ENCODE data around the gene FES. TPM values are rescaled to one million over a fixed set of nuclear protein-coding genes. Genes with fewer than 3 reads are reported as not detected.

FES gene
- polyA plus RNA-seq, 1 of the 3 experiments (the other 2 are of a cell fraction): 0.03 TPM

DNA sequence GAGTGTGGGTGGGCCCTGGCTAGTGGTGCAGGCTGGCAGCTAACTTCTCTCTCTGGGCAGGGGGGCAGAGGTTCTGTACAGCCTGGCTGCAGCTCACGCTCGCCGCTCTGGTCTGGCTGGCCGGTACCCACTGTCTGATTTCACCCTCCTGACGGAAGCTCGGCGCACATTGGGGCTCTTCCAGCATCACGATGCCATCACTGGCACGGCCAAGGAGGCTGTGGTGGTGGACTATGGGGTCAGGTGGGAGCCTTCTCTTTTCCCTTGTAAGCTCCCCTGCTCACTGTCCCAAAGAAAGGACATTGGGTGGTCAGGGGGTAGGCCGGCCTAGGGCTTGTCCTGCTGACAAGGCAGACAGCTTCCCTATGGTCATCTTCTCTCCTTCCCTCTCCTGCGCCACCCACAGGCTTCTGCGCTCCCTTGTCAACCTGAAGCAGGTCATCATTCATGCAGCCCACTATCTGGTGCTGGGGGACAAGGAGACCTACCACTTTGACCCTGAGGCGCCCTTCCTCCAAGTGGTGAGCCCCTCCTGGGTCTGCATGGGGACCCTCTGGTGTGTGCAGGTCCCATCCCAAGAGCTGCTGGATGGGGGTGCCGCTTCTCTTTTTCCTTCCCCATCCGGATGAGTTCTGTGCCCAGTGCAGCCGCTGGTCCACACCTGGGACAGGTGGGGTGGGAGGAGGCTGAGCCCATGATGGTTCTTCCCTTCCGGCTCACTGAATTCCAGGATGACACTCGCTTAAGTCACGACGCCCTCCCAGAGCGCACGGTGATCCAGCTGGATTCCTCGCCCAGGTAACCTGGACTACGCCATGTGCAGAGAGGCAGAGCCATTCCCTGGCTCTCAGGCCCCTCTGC lies 26.4 kb downstream of the FES start:
- H3K36me3 ChIP-seq (replicated peaks in 1 of 2; ENCODE audit: control insufficient read depth in 1 of 2, insufficient read depth in 2 of 2, low read length in 1 of 2): peaks cover 0 to 69% of the 10 kb centered on the region in 2 experiments

DNA sequence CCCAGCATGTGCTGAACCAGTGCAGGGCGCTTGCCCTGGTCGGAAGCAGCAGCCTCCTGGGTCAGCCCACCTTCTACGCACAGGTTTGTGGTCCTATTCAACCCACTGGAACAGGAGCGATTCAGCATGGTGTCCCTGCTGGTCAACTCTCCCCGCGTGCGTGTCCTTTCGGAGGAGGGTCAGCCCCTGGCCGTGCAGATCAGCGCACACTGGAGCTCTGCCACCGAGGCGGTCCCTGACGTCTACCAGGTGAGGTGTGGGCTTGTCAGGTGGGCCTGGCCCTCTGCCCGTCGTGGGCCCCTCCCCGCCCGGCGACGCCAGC lies 27.0 kb downstream of the FES start:
- Histone ChIP-seq H3K27ac (ENCODE audit: low read depth in 2 of 2, low read length in 1 of 2) (no peak overlapping the region), H3K9me2 (no peaks in the 10 kb centered on the region), H3K4me3 (ENCODE audit: low read depth in 2 of 2, low read length in 1 of 2) (no peak overlapping the region), H3F3A (replicated peaks; ENCODE audit: insufficient read depth) (no peaks in the 10 kb centered on the region), H3K27me3 (ENCODE audit: insufficient read depth) (no peaks in the 10 kb centered on the region), H3K9me3 (no peaks in the 10 kb centered on the region), H3K36me3 (replicated peaks in 1 of 2; ENCODE audit: control insufficient read depth in 1 of 2, insufficient read depth in 2 of 2, low read length in 1 of 2) (peaks cover 0 to 68% of the 10 kb centered on the region in 2 experiments), H2AFZ (ENCODE audit: low read depth) (no peak overlapping the region), H3K79me2 (ENCODE audit: insufficient read depth) (no peaks in the 10 kb centered on the region), H3K4me1 (ENCODE audit: control insufficient read depth in 1 of 2, insufficient read depth in 2 of 2, low read depth in 1 of 2, low read length in 1 of 2) (no peaks in the 10 kb centered on the region), H4K20me1 (ENCODE audit: insufficient read depth) (no peaks in the 10 kb centered on the region), H3K4me2 (no peak overlapping the region), H3K9ac (no peak overlapping the region)
- WGBS (ENCODE audit: low lambda C conversion rate): 94% methylated on average over 11 of the region's 19 CpGs
- no peak for DNase-seq
- ChIA-PET POLR2A (interaction anchor here (0.7 kb wide), 1 partner anchor 9 kb away, joined by 3 read pairs; no protein-coding TSS in a partner anchor), CTCF (interaction anchor here (0.8 to 1.0 kb wide), 2 partner anchors 24 to 243 kb away, joined by 3 to 4 read pairs; partner anchors contain the start of gene UNC45A)
- no peak for TF ChIP-seq FOXM1 (IDR thresholded peaks at IDR 0.05; ENCODE audit: low read depth)
- TF ChIP-seq, protein P1, sequence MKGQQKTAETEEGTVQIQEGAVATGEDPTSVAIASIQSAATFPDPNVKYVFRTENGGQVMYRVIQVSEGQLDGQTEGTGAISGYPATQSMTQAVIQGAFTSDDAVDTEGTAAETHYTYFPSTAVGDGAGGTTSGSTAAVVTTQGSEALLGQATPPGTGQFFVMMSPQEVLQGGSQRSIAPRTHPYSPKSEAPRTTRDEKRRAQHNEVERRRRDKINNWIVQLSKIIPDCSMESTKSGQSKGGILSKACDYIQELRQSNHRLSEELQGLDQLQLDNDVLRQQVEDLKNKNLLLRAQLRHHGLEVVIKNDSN (IDR thresholded peaks at IDR 0.05; ENCODE audit: borderline replicate concordance, low read depth): no peak
- no peak for TF ChIP-seq JUND (IDR thresholded peaks at IDR 0.05)
- no peak for TF ChIP-seq RXRA (IDR thresholded peaks at IDR 0.05; ENCODE audit: borderline replicate concordance, low read depth)
- no peak for TF ChIP-seq NRF1 (IDR thresholded peaks at IDR 0.05; ENCODE audit: low read depth, low read length)
- TF ChIP-seq, protein P2, sequence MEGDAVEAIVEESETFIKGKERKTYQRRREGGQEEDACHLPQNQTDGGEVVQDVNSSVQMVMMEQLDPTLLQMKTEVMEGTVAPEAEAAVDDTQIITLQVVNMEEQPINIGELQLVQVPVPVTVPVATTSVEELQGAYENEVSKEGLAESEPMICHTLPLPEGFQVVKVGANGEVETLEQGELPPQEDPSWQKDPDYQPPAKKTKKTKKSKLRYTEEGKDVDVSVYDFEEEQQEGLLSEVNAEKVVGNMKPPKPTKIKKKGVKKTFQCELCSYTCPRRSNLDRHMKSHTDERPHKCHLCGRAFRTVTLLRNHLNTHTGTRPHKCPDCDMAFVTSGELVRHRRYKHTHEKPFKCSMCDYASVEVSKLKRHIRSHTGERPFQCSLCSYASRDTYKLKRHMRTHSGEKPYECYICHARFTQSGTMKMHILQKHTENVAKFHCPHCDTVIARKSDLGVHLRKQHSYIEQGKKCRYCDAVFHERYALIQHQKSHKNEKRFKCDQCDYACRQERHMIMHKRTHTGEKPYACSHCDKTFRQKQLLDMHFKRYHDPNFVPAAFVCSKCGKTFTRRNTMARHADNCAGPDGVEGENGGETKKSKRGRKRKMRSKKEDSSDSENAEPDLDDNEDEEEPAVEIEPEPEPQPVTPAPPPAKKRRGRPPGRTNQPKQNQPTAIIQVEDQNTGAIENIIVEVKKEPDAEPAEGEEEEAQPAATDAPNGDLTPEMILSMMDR (IDR thresholded peaks at IDR 0.05): no peak
- no peak for TF ChIP-seq GABPA (IDR thresholded peaks at IDR 0.05; ENCODE audit: low read depth)
- TF ChIP-seq TEAD4 (IDR thresholded peaks at IDR 0.05; ENCODE audit: borderline replicate concordance, insufficient read depth): no peak
- no peak for TF ChIP-seq EP300 (IDR thresholded peaks at IDR 0.05; ENCODE audit: borderline replicate concordance in 1 of 2, low read depth in 1 of 2, low read length in 1 of 2)
- TF ChIP-seq RFX5 (IDR thresholded peaks at IDR 0.05; ENCODE audit: low read length): no peak
- TF ChIP-seq, protein P3, sequence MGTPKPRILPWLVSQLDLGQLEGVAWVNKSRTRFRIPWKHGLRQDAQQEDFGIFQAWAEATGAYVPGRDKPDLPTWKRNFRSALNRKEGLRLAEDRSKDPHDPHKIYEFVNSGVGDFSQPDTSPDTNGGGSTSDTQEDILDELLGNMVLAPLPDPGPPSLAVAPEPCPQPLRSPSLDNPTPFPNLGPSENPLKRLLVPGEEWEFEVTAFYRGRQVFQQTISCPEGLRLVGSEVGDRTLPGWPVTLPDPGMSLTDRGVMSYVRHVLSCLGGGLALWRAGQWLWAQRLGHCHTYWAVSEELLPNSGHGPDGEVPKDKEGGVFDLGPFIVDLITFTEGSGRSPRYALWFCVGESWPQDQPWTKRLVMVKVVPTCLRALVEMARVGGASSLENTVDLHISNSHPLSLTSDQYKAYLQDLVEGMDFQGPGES (IDR thresholded peaks at IDR 0.05; ENCODE audit: low read depth, low read length): no peak
- no peak for TF ChIP-seq SIN3A (IDR thresholded peaks at IDR 0.05; ENCODE audit: borderline replicate concordance, low read depth, low read length)
- TF ChIP-seq, protein P4, sequence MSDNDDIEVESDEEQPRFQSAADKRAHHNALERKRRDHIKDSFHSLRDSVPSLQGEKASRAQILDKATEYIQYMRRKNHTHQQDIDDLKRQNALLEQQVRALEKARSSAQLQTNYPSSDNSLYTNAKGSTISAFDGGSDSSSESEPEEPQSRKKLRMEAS (IDR thresholded peaks at IDR 0.05; ENCODE audit: low read depth): no peak
- TF ChIP-seq EZH2phosphoT487 (IDR thresholded peaks at IDR 0.05; ENCODE audit: borderline replicate concordance, low read depth): no peak
- TF ChIP-seq, protein P5, sequence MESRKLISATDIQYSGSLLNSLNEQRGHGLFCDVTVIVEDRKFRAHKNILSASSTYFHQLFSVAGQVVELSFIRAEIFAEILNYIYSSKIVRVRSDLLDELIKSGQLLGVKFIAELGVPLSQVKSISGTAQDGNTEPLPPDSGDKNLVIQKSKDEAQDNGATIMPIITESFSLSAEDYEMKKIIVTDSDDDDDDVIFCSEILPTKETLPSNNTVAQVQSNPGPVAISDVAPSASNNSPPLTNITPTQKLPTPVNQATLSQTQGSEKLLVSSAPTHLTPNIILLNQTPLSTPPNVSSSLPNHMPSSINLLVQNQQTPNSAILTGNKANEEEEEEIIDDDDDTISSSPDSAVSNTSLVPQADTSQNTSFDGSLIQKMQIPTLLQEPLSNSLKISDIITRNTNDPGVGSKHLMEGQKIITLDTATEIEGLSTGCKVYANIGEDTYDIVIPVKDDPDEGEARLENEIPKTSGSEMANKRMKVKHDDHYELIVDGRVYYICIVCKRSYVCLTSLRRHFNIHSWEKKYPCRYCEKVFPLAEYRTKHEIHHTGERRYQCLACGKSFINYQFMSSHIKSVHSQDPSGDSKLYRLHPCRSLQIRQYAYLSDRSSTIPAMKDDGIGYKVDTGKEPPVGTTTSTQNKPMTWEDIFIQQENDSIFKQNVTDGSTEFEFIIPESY (IDR thresholded peaks at IDR 0.05; ENCODE audit: borderline replicate concordance, low read depth): no peak
- TF ChIP-seq YY1 (IDR thresholded peaks at IDR 0.05; ENCODE audit: low read depth): no peak
- TF ChIP-seq CHD2 (IDR thresholded peaks at IDR 0.05; ENCODE audit: low read length, partially characterized antibody): no peak
- TF ChIP-seq, protein P6, sequence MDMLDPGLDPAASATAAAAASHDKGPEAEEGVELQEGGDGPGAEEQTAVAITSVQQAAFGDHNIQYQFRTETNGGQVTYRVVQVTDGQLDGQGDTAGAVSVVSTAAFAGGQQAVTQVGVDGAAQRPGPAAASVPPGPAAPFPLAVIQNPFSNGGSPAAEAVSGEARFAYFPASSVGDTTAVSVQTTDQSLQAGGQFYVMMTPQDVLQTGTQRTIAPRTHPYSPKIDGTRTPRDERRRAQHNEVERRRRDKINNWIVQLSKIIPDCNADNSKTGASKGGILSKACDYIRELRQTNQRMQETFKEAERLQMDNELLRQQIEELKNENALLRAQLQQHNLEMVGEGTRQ (IDR thresholded peaks at IDR 0.05; ENCODE audit: borderline replicate concordance, low read depth, low read length): no peak

More for the DNA sequence above, 26.4 kb downstream of the FES start:
- H3K9me3 ChIP-seq: no peaks in the 10 kb centered on the region
- H3K9me2 ChIP-seq: no peaks in the 10 kb centered on the region
- H3K4me1 ChIP-seq (ENCODE audit: control insufficient read depth in 1 of 2, insufficient read depth in 2 of 2, low read depth in 1 of 2, low read length in 1 of 2): no peaks in the 10 kb centered on the region
- ChIA-PET CTCF (interaction anchor here (0.8 to 1.5 kb wide), 4 partner anchors 22 to 243 kb away, joined by 3 to 8 read pairs (median 4); partner anchors contain the start of genes HDDC3 and UNC45A), POLR2A (interaction anchor here (0.7 kb wide), 1 partner anchor 8 kb away, joined by 3 read pairs; no protein-coding TSS in a partner anchor)
- H3K9ac ChIP-seq: no peak overlapping the region
- no peak for TF ChIP-seq CHD2 (IDR thresholded peaks at IDR 0.05; ENCODE audit: low read length, partially characterized antibody)
- H4K20me1 ChIP-seq (ENCODE audit: insufficient read depth): no peaks in the 10 kb centered on the region
- H3K4me2 ChIP-seq: no peak overlapping the region
- no peak overlapping the region for H2AFZ ChIP-seq (ENCODE audit: low read depth)
- H3K27ac ChIP-seq (ENCODE audit: low read depth in 2 of 2, low read length in 1 of 2): no peak overlapping the region
- no peaks in the 10 kb centered on the region for H3F3A ChIP-seq (replicated peaks; ENCODE audit: insufficient read depth)
- no peak overlapping the region for H3K4me3 ChIP-seq (ENCODE audit: low read depth in 2 of 2, low read length in 1 of 2)
- DNase-seq: no peak
- no peaks in the 10 kb centered on the region for H3K79me2 ChIP-seq (ENCODE audit: insufficient read depth)
- H3K27me3 ChIP-seq (ENCODE audit: insufficient read depth): no peaks in the 10 kb centered on the region
- 98% methylated on average over 14 of the region's 24 CpGs for WGBS (ENCODE audit: low lambda C conversion rate)
